Small intestine (tissue), 7 donors: ENCODE data around the gene TMTC4. TPM values are rescaled to one million over a fixed set of nuclear protein-coding genes. Genes with fewer than 3 reads are reported as not detected.

ENCODE experiments used
- DNase-seq, 2 donors: peaks; one replicate each; pipeline versions ENCODE4 v3.0.0 to v3.0.0-alpha.2; 2013
- FAIRE-seq: peaks from 2 replicates; lab custom pipeline; 2012; peaks lifted over from hg19 to GRCh38; lab: Jason Lieb, UNC
- H3K27ac ChIP-seq, 3 donors: one replicate each; pipeline ENCODE4 v1.5.1; 2013; ENCODE audit warnings: low read length in 2 of 3, mild to moderate bottlenecking in 2 of 3, control low read depth in 1 of 3, inconsistent platforms in 1 of 3, low read depth in 1 of 3, moderate library complexity in 1 of 3
- H3K27me3 ChIP-seq, 3 donors: one replicate each; pipeline ENCODE4 v1.6.1; 2013; ENCODE audit warnings: low read length in 3 of 3, inconsistent platforms in 1 of 3; ENCODE audit not compliant: control insufficient read depth in 3 of 3, insufficient read depth in 3 of 3
- H3K36me3 ChIP-seq, 3 donors: one replicate each; pipeline ENCODE4 v1.6.1; 2013; ENCODE audit warnings: low read length in 3 of 3, inconsistent platforms in 1 of 3, low read depth in 1 of 3, mild to moderate bottlenecking in 1 of 3, moderate library complexity in 1 of 3; ENCODE audit not compliant: control insufficient read depth in 3 of 3, insufficient read depth in 2 of 3
- H3K4me1 ChIP-seq, 3 donors: one replicate each; pipeline ENCODE4 v1.6.1; 2013; ENCODE audit warnings: low read length in 2 of 3, inconsistent platforms in 1 of 3, low read depth in 1 of 3, mild to moderate bottlenecking in 1 of 3, moderate library complexity in 1 of 3; ENCODE audit not compliant: control insufficient read depth in 3 of 3, insufficient read depth in 2 of 3
- H3K4me3 ChIP-seq, 3 donors: one replicate each; pipeline ENCODE4 v1.5.1; 2013; ENCODE audit warnings: low read length in 3 of 3, control low read depth in 1 of 3, inconsistent platforms in 1 of 3, low read depth in 1 of 3, mild to moderate bottlenecking in 1 of 3, moderate library complexity in 1 of 3
- H3K9me3 ChIP-seq, 2 donors: one replicate each; pipeline ENCODE4 v1.6.1; 2013; ENCODE audit warnings: low read depth in 1 of 2, low read length in 1 of 2; ENCODE audit not compliant: control insufficient read depth in 2 of 2, insufficient read depth in 1 of 2
- WGBS, 3 donors: extraction: QIAGEN DNeasy Blood & Tissue Kit; methylation state at CpG; one replicate each; pipeline ENCODE4 v1.1.7; 2013; 5-methylcytosine and 5-hydroxymethylcytosine counted together
- polyA plus RNA-seq, 4 donors: library from polyadenylated mRNA; stranded (reverse) in 3 of 4; unstranded in 1 of 4; fragments of 200-250 nt in 3 of 4; fragments of 120-200 nt in 1 of 4; gene quantifications; one replicate each; pipeline versions ENCODE4 v1.2.1 to v1.2.3, GENCODE V29; 2013
- donor health status: healthy with polysubstance abuse.
- donor health status: control.
- donor health status: control.
- donor health status: Bipolar disorder and iron deficiency.
- donor health status: healthy.

The TMTC4 gene
- polyA plus RNA-seq, 4 donors = 6.3 to 27.7 (median 8.8) TPM

DNA sequence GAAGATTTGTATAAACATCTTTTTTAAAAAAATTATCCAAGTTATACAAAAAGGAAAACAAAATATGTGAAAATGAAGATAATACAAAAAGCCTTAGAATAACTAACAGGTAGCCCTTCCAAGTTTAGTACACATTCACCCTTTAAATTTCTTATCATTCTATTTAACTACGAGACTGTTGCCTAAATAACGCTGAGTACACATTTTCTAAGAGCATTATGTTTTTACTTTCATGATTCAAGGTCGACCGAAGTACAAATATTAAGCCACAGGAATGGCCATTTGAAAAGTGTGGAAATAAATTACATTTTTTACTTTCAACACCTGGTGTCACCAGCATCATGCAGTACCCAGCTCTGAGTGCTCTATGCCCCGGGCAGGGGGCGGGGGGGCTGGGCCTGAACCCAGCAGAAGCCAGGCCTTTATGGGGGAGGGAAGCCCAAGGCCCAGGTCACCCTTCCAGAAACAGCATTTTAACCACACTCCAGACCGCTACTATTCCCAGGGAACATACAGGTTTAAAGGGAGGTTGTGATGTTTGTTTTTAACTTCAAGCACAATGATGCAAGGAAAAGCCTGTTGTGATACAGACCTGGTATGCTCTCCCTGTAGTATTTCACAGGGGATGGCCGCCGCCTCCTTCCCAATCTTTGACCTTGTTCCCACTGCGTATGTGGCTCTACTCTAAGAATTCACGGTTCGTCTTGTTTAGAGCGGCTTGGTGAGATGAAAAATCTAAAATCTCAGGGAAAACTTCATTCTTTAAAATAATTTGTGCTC lies 110.0 kb downstream of the TMTC4 start:
- Histone ChIP-seq H3K27ac (no peak overlapping the region), H3K4me1 (peaks cover 0 to 6% (median 2%) of the 10 kb centered on the region in 3 donors), H3K4me3 (no peak overlapping the region), H3K27me3 (no peaks in the 10 kb centered on the region), H3K9me3 (peaks cover 0 to 22% of the 10 kb centered on the region in 2 donors), H3K36me3 (no peaks in the 10 kb centered on the region)
- FAIRE-seq (no peak), DNase-seq (no peak)
- WGBS, 3 donors = 60 to 82% (median 69%) methylated on average over 13 of the region's 13 CpGs

DNA sequence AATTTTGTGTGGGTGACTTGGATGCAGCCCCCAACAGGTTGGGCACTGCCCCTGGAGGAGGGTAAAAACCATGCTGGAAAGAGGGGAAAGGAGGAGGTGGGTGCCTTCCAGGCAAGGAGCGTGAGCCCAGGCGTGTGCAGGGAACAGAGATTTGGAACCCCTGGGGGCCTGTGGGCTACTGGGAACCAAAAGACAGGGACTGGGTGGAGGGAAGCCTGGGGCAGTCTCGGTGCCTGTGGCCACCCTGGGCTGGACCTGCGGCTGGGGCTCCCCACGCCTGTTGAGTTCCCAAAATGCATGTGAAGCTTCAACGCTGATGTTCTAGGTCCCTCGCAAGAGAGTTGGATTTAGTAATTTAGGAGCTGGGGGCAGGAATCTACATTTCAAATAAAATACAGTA lies 110.8 kb downstream of the TMTC4 start:
- 95 to 97% (median 95%) methylated on average over 7 of the region's 7 CpGs for WGBS, 3 donors

DNA sequence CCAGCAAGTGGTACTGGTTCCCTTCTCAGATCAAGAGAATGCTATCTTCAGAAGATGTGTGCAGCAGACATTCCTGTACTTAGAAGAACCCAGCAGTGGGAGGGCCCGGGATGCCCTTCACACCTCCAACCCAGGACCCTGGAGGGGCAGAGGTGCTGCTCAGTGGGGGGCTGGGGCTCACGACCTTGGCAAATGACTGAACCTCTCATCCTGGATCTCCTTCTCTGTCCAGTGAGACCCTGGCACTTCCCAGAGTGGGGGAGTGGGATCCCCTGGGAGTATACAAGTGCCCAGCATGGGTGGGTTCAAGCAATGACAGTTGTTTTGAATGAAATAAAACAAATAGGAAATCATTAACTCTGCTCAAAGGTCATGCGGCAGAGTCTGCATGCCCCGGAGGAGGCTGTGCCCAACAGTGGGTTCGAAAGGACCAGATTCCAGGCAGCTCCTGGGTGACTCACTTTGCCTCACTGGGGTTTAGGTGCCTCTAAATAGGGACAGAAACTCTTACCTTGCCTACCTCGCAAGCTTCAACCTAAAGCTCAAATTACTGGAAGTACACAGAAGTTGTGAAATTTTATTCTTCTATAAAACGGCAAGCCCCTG lies 112.9 kb downstream of the TMTC4 start:
- FAIRE-seq (no peak), DNase-seq (peak in 1 of 2 donors; percentile 39)
- peaks cover 0 to 10% of the 10 kb centered on the region in 2 donors for H3K9me3 ChIP-seq
- 27 to 50% (median 28%) methylated on average over 7 of the region's 7 CpGs for WGBS, 3 donors
- no peak overlapping the region for H3K27ac ChIP-seq
- H3K4me3 ChIP-seq = no peak overlapping the region
- H3K4me1 ChIP-seq = peaks cover 0 to 6% (median 2%) of the 10 kb centered on the region in 3 donors
- no peaks in the 10 kb centered on the region for H3K36me3 ChIP-seq
- no peaks in the 10 kb centered on the region for H3K27me3 ChIP-seq

More for the DNA sequence above, 110.8 kb downstream of the TMTC4 start:
- peaks cover 0 to 6% (median 2%) of the 10 kb centered on the region in 3 donors for H3K4me1 ChIP-seq
- no peaks in the 10 kb centered on the region for H3K27me3 ChIP-seq
- no peak overlapping the region for H3K27ac ChIP-seq
- H3K9me3 ChIP-seq = peaks cover 0 to 15% of the 10 kb centered on the region in 2 donors
- FAIRE-seq (no peak), DNase-seq (no peak)
- no peak overlapping the region for H3K4me3 ChIP-seq
- H3K36me3 ChIP-seq = no peaks in the 10 kb centered on the region

DNA sequence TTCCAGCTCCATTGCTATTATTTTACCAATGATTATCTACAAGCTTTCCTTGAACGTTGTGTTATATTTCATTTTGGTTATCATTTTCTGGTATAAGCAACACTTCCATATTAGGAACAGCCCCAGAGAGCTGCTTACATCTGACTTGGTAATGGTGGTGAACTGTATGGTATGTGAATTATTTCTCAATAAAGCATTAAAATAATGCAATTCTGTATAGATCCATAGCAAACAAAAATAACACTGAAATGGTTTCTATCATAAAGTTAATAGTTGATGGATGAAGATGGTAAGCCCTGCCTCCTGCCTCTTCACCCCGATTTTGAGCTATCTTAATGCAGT lies 113.5 kb downstream of the TMTC4 start:
- H3K36me3 ChIP-seq = no peaks in the 10 kb centered on the region
- DNase-seq (no peak), FAIRE-seq (no peak)
- peaks cover 0 to 7% of the 10 kb centered on the region in 2 donors for H3K9me3 ChIP-seq
- H3K4me1 ChIP-seq = peaks cover 0 to 6% (median 2%) of the 10 kb centered on the region in 3 donors
- no peaks in the 10 kb centered on the region for H3K27me3 ChIP-seq
- no peak overlapping the region for H3K27ac ChIP-seq
- 65 to 75% (median 73%) methylated on average over 2 of the region's 2 CpGs for WGBS, 3 donors
- no peak overlapping the region for H3K4me3 ChIP-seq

GRCh38 chr13:100560498-100561157 lies 114.0 kb downstream of the TMTC4 start:
- WGBS, 3 donors = 91 to 93% (median 92%) methylated on average over 15 of the region's 15 CpGs
- H3K9me3 ChIP-seq = peaks cover 0 to 2% of the 10 kb centered on the region in 2 donors
- H3K27ac ChIP-seq = no peak overlapping the region
- H3K36me3 ChIP-seq = no peaks in the 10 kb centered on the region
- DNase-seq (no peak), FAIRE-seq (no peak)
- no peaks in the 10 kb centered on the region for H3K27me3 ChIP-seq
- H3K4me3 ChIP-seq = no peak overlapping the region
- H3K4me1 ChIP-seq = peaks cover 0 to 6% (median 2%) of the 10 kb centered on the region in 3 donors

GRCh38 chr13:100559886-100560285 lies 114.7 kb downstream of the TMTC4 start:
- no peak for FAIRE-seq
- Histone ChIP-seq H3K27ac (no peak overlapping the region), H3K4me1 (peaks cover 0 to 6% (median 2%) of the 10 kb centered on the region in 3 donors), H3K4me3 (no peak overlapping the region), H3K36me3 (no peaks in the 10 kb centered on the region), H3K9me3 (no peaks in the 10 kb centered on the region), H3K27me3 (no peaks in the 10 kb centered on the region)
- 91 to 94% (median 91%) methylated on average over 8 of the region's 8 CpGs for WGBS, 3 donors
- no peak for DNase-seq

Other genes with a start within 250 kb of the TMTC4 start
- 10 to 100 TPM in 1 of 4 donors, 1 to 10 TPM in 3; 4.1 to 13.1 (median 4.8) TPM for gene GGACT, start 86.0 kb downstream of the TMTC4 start, polyA plus RNA-seq